KOPT-K1 (cell line): ENCODE results near the gene ZNF230.

Experiments
- H3K27ac ChIP-seq: fragments of 200-600 bp; sonication (generic); 2 replicates; pipeline ENCODE4 v1.5.1; 2016; ENCODE audit warnings: antibody characterized with exemption, mild to moderate bottlenecking, low read depth, low read length; ENCODE audit not compliant: poor library complexity, severe bottlenecking
- H3K36me3 ChIP-seq: fragments of 200-600 bp; sonication (generic); 2 replicates; pipeline ENCODE4 v1.5.1; 2017; ENCODE audit warnings: antibody characterized with exemption, mild to moderate bottlenecking, low read length, moderate library complexity; ENCODE audit not compliant: insufficient read depth
- H3K9me3 ChIP-seq: fragments of 200-600 bp; sonication (generic); 2 replicates; pipeline ENCODE4 v1.5.1; 2017; ENCODE audit warnings: antibody characterized with exemption, low read length, mild to moderate bottlenecking; ENCODE audit not compliant: insufficient read depth, poor library complexity, severe bottlenecking

ZNF230 gene

GRCh38 chr19:44002566-44003460 is at the start of gene ZNF230:
TSS of gene ZNF230 (plus strand) at chr19:44002957. CDS start at chr19:44007079, 4,122 bp downstream.
- Histone ChIP-seq H3K27ac (peak within 1 kb of the TSS; percentile 67), H3K36me3 (peaks cover 16% of the 10 kb centered on the region)

GRCh38 chr19:43956827-43957226 is 45.9 kb upstream of the ZNF230 start:
- Histone ChIP-seq H3K36me3 (no peaks in the 10 kb centered on the region), H3K9me3 (peaks cover 22% of the 10 kb centered on the region)

More at GRCh38 chr19:44002566-44003460, at the start of gene ZNF230:
- peaks cover 14% of the 10 kb centered on the region for H3K9me3 ChIP-seq

GRCh38 chr19:43957891-43958290 is 44.9 kb upstream of the ZNF230 start:
- peaks cover 15% of the 10 kb centered on the region for H3K9me3 ChIP-seq
- no peak overlapping the region for H3K27ac ChIP-seq
- no peaks in the 10 kb centered on the region for H3K36me3 ChIP-seq

More at GRCh38 chr19:43956827-43957226, 45.9 kb upstream of the ZNF230 start:
- H3K27ac ChIP-seq = no peak overlapping the region

- Histone ChIP-seq H3K27ac (no peak overlapping the region), H3K36me3 (no peaks in the 10 kb centered on the region), H3K9me3 (peaks cover 23% of the 10 kb centered on the region)
Observed at GRCh38 chr19:43960411-43960810, 42.3 kb upstream of the ZNF230 start.

GRCh38 chr19:43966079-43966694 is 36.6 kb upstream of the ZNF230 start:
- H3K9me3 ChIP-seq = peaks cover 42% of the 10 kb centered on the region
- no peaks in the 10 kb centered on the region for H3K36me3 ChIP-seq
- H3K27ac ChIP-seq = no peak overlapping the region

GRCh38 chr19:43976732-43977131 is 26.0 kb upstream of the ZNF230 start:
- Histone ChIP-seq H3K9me3 (no peaks in the 10 kb centered on the region), H3K27ac (no peak overlapping the region), H3K36me3 (no peaks in the 10 kb centered on the region)

GRCh38 chr19:43983544-43983911 is 19.2 kb upstream of the ZNF230 start:
- H3K27ac ChIP-seq = peak overlapping the region; percentile 50
- no peaks in the 10 kb centered on the region for H3K9me3 ChIP-seq
- no peaks in the 10 kb centered on the region for H3K36me3 ChIP-seq

- Histone ChIP-seq H3K36me3 (peaks cover 3% of the 10 kb centered on the region; the same call in 1 of the 2 replicates), H3K9me3 (no peaks in the 10 kb centered on the region), H3K27ac (peak within 1 kb of the TSS; percentile 50)
Observed at GRCh38 chr19:43983912-43984686, 18.7 kb upstream of the ZNF230 start, which contains the start of gene ZNF155. TSS of gene ZNF155 (plus strand) at chr19:43984188. CDS start at chr19:43988544, 4,356 bp downstream.

- H3K27ac ChIP-seq = peak overlapping the region; percentile 50
- H3K9me3 ChIP-seq = no peaks in the 10 kb centered on the region
Observed at GRCh38 chr19:43984687-43985000, 18.1 kb upstream of the ZNF230 start.

GRCh38 chr19:43997631-43998290 is 5.0 kb upstream of the ZNF230 start:
- Histone ChIP-seq H3K27ac (no peak overlapping the region), H3K36me3 (peaks cover 40% of the 10 kb centered on the region), H3K9me3 (no peaks in the 10 kb centered on the region)

More at GRCh38 chr19:43984687-43985000, 18.1 kb upstream of the ZNF230 start:
- H3K36me3 ChIP-seq = peaks cover 8% of the 10 kb centered on the region; the same call in 1 of the 2 replicates

GRCh38 chr19:44002212-44002565 is 568 bp upstream of the ZNF230 start:
- Histone ChIP-seq H3K36me3 (peaks cover 14% of the 10 kb centered on the region), H3K9me3 (peaks cover 7% of the 10 kb centered on the region), H3K27ac (peak overlapping the region; percentile 67)

- peaks cover 23% of the 10 kb centered on the region for H3K36me3 ChIP-seq
- peaks cover 21% of the 10 kb centered on the region for H3K9me3 ChIP-seq
- peak overlapping the region; percentile 67 for H3K27ac ChIP-seq
Observed at GRCh38 chr19:44003461-44004009, 778 bp downstream of the ZNF230 start.

- H3K36me3 ChIP-seq = peaks cover 48% of the 10 kb centered on the region
- H3K27ac ChIP-seq = no peak overlapping the region
- peaks cover 45% of the 10 kb centered on the region for H3K9me3 ChIP-seq
Observed at GRCh38 chr19:44005973-44006372, 3.2 kb downstream of the ZNF230 start.

- Histone ChIP-seq H3K27ac (no peak overlapping the region), H3K36me3 (peaks cover 63% of the 10 kb centered on the region), H3K9me3 (peaks cover 60% of the 10 kb centered on the region)
Observed at GRCh38 chr19:44007473-44007872, 4.7 kb downstream of the ZNF230 start.
